H4 (cell line): ENCODE results near the gene RHBDD2. TPM values are rescaled to one million over a fixed set of nuclear protein-coding genes. Genes with fewer than 3 reads are reported as not detected.

Experiments used
- DNase-seq: peaks from one replicate; pipeline ENCODE4 v3.0.0-alpha.2; 2015; ENCODE audit warnings: low spot score
- total RNA-seq: library from RNA; depleted of rRNA; stranded (reverse); fragments of >200 nt; shearing (Covaris generic); gene quantifications from 2 replicates; pipeline ENCODE4 v1.2.3, GENCODE V29; 2014; rRNA removed

RHBDD2 gene
- total RNA-seq, 1 experiment from 2014 or later, result 96.3 TPM

GRCh38 chr7:75920431-75921161 is 41.8 kb downstream of the RHBDD2 start:
- no peak for DNase-seq

- no peak for DNase-seq
Observed at GRCh38 chr7:75921479-75921878, 42.6 kb downstream of the RHBDD2 start.

GRCh38 chr7:75922966-75923603 is 44.3 kb downstream of the RHBDD2 start:
- DNase-seq, result no peak

- no peak for DNase-seq
Observed at GRCh38 chr7:75924256-75924655, 45.4 kb downstream of the RHBDD2 start.

GRCh38 chr7:75924889-75925288 is 46.1 kb downstream of the RHBDD2 start:
- no peak for DNase-seq

- no peak for DNase-seq
Observed at GRCh38 chr7:75925717-75926435, 47.0 kb downstream of the RHBDD2 start.

GRCh38 chr7:75928568-75928914 is 49.7 kb downstream of the RHBDD2 start:
- DNase-seq, result no peak

GRCh38 chr7:75931680-75932079 is 52.8 kb downstream of the RHBDD2 start:
- DNase-seq, result no peak

- peak; percentile 97 for DNase-seq
Observed at GRCh38 chr7:75937958-75938786, 59.3 kb downstream of the RHBDD2 start.

Other genes starting within 250 kb of the RHBDD2 start
- 12.9 and 17.5 TPM in 2 replicates for gene HIP1, start 140.1 kb upstream of the RHBDD2 start, total RNA-seq
- gene CCL26, start 106.8 kb upstream of the RHBDD2 start, total RNA-seq, result 18.3 and 20.7 TPM in 2 replicates
- gene CCL24, start 65.2 kb upstream of the RHBDD2 start, total RNA-seq, result not detected in 2 replicates
- gene POR, start 36.1 kb downstream of the RHBDD2 start, total RNA-seq, result 118 and 121 TPM in 2 replicates
- 26.0 and 28.7 TPM in 2 replicates for gene TMEM120A, start 115.6 kb downstream of the RHBDD2 start, total RNA-seq
- gene STYXL1, start 169.0 kb downstream of the RHBDD2 start, total RNA-seq, result 137 and 156 TPM in 2 replicates
- 119 and 156 TPM in 2 replicates for gene MDH2, start 169.1 kb downstream of the RHBDD2 start, total RNA-seq